Caco-2 (cell line): ENCODE measurements around the gene UBE2J2. TPM values are rescaled to one million over a fixed set of nuclear protein-coding genes. Genes with fewer than 3 reads are reported as not detected.

Experiments used
- BruUV-seq: library from RNA; stranded (reverse); fragments of 400-500 nt; replicated peaks from 2 replicates; lab custom pipeline; 2021; lab: Mats Ljungman, UMichigan
- CTCF ChIA-PET: fragments of 300-600 bp; sonication (Branson Sonifier 250); formaldehyde crosslinking; loops from one replicate; lab custom pipeline; 2022; ENCODE audit warnings: antibody characterized with exemption; lab: Charles Lee
- POLR2A ChIA-PET: fragments of 300-600 bp; sonication (Branson Sonifier 250); formaldehyde crosslinking; loops from one replicate; lab custom pipeline; 2022; ENCODE audit warnings: antibody characterized with exemption; lab: Charles Lee
- DNase-seq, 2 experiments: peaks; one replicate each; pipeline versions ENCODE4 v3.0.0 to v3.0.0-alpha.2; 2020 to 2022
- H3K27me3 ChIP-seq: replicated peaks from 2 replicates; pipeline ENCODE4 v1.6.0; 2011; ENCODE audit warnings: low read length; ENCODE audit not compliant: control insufficient read depth, insufficient read depth
- H3K36me3 ChIP-seq: 2 replicates; pipeline ENCODE4 v1.5.1; 2011; ENCODE audit warnings: low read length; ENCODE audit not compliant: control insufficient read depth, insufficient read depth
- H3K4me1 ChIP-seq: fragments of 250-450 bp; sonication (Bioruptor Pico); 2 replicates; pipeline ENCODE4 v1.5.1; 2020; ENCODE audit warnings: mild to moderate bottlenecking
- H3K4me3 ChIP-seq: 2 replicates; pipeline ENCODE4 v1.5.1; 2011; ENCODE audit warnings: low read depth, mild to moderate bottlenecking, control low read depth, low read length
- H3K9me3 ChIP-seq: fragments of 250-450 bp; sonication (Bioruptor Pico); 2 replicates; pipeline ENCODE4 v1.5.1; 2020; ENCODE audit warnings: mild to moderate bottlenecking, moderate library complexity
- H3K27ac Mint-ChIP-seq: one replicate; pipeline ENCODE4 v1.8.0; 2022; ENCODE audit warnings: mixed read lengths; ENCODE audit not compliant: unreplicated experiment
- H3K27me3 Mint-ChIP-seq: one replicate; pipeline ENCODE4 v1.8.0; 2022; ENCODE audit warnings: mixed read lengths; ENCODE audit not compliant: insufficient read depth, unreplicated experiment
- H3K36me3 Mint-ChIP-seq: one replicate; pipeline ENCODE4 v1.8.0; 2022; ENCODE audit warnings: mild to moderate bottlenecking, mixed read lengths; ENCODE audit not compliant: insufficient read depth, unreplicated experiment
- H3K4me1 Mint-ChIP-seq: one replicate; pipeline ENCODE4 v1.8.0; 2022; ENCODE audit warnings: low read depth, mixed read lengths; ENCODE audit not compliant: unreplicated experiment
- H3K4me3 Mint-ChIP-seq: one replicate; pipeline ENCODE4 v1.8.0; 2022; ENCODE audit warnings: mild to moderate bottlenecking, moderate library complexity, mixed read lengths; ENCODE audit not compliant: unreplicated experiment
- H3K9me3 Mint-ChIP-seq: one replicate; pipeline ENCODE4 v1.8.0; 2022; ENCODE audit warnings: mixed read lengths; ENCODE audit not compliant: unreplicated experiment
- CTCF ChIP-seq, 2 experiments: fragments of 200-600 bp in 1 of 2; IDR thresholded peaks; 1 replicate in 1 of 2; 2 replicates in 1 of 2; pipeline versions ENCODE4 v1.5.1 to v1.8.0; 2011 to 2022; ENCODE audit warnings: antibody characterized with exemption in 1 of 2, control low read depth in 1 of 2, inconsistent platforms in 1 of 2, low read depth in 1 of 2, low read length in 1 of 2, mild to moderate bottlenecking in 1 of 2, moderate library complexity in 1 of 2; ENCODE audit not compliant: insufficient read depth in 1 of 2, severe bottlenecking in 1 of 2, unreplicated experiment in 1 of 2
- intact Hi-C: fragments of 100-400 bp; cut with micrococcal nuclease; formaldehyde crosslinking; loops from one replicate; pipeline ENCODE4 v1.10.0; 2022; ENCODE audit not compliant: unreplicated experiment
- total RNA-seq: library from RNA; stranded (reverse); gene quantifications from 2 replicates; pipeline ENCODE4 v1.2.3, GENCODE V29; 2022

The UBE2J2 gene
- total RNA-seq, 1 experiment from 2014 or later: 57.2 TPM

GRCh38 chr1:1213345-1214265 lies 60.0 kb downstream of the UBE2J2 start, which contains the start of gene TNFRSF4:
Gene TNFRSF4 (minus strand): TSS chr1:1214153. CDS start chr1:1214127, 26 bp downstream.
- no peaks in the 10 kb centered on the region for H3K4me1 Mint-ChIP-seq
- no TSS peak for BruUV-seq
- H3K27me3 ChIP-seq: no peaks in the 10 kb centered on the region
- CTCF ChIA-PET: no interaction called here
- H3K9me3 Mint-ChIP-seq: no peaks in the 10 kb centered on the region
- H3K4me3 Mint-ChIP-seq: no peak within 1 kb of the TSS
- H3K36me3 Mint-ChIP-seq: peaks cover 9% of the 10 kb centered on the region
- DNase-seq: no peak
- TF ChIP-seq CTCF (IDR thresholded peaks at IDR 0.05; ENCODE audit: insufficient read depth in 1 of 2, low read depth in 1 of 2, low read length in 1 of 2, severe bottlenecking in 1 of 2, unreplicated experiment in 1 of 2): no peak
- POLR2A ChIA-PET: no interaction called here
- H3K4me1 ChIP-seq: no peaks in the 10 kb centered on the region
- H3K9me3 ChIP-seq: no peaks in the 10 kb centered on the region
- no peak within 1 kb of the TSS for H3K27ac Mint-ChIP-seq
- no peak within 1 kb of the TSS for H3K4me3 ChIP-seq
- intact Hi-C loops: no loop called here
- no peaks in the 10 kb centered on the region for H3K36me3 ChIP-seq
- H3K27me3 Mint-ChIP-seq: no peaks in the 10 kb centered on the region

- Mint-ChIP-seq H3K9me3 (no peaks in the 10 kb centered on the region), H3K27ac (no peak overlapping the region), H3K27me3 (no peaks in the 10 kb centered on the region), H3K4me3 (no peak overlapping the region), H3K4me1 (no peaks in the 10 kb centered on the region), H3K36me3 (peaks cover 9% of the 10 kb centered on the region)
- CTCF ChIA-PET: no interaction called here
- TF ChIP-seq CTCF (IDR thresholded peaks at IDR 0.05; ENCODE audit: insufficient read depth in 1 of 2, low read depth in 1 of 2, low read length in 1 of 2, severe bottlenecking in 1 of 2, unreplicated experiment in 1 of 2): no peak
- H3K36me3 ChIP-seq: no peaks in the 10 kb centered on the region
- no peaks in the 10 kb centered on the region for H3K9me3 ChIP-seq
- BruUV-seq: no TSS peak
- DNase-seq: no peak
- POLR2A ChIA-PET: no interaction called here
- H3K4me1 ChIP-seq: no peaks in the 10 kb centered on the region
- H3K4me3 ChIP-seq: no peak overlapping the region
- H3K27me3 ChIP-seq: no peaks in the 10 kb centered on the region
- intact Hi-C loops: no loop called here
Measured at GRCh38 chr1:1212780-1213344, 60.8 kb downstream of the UBE2J2 start.

- Histone ChIP-seq H3K4me1 (no peaks in the 10 kb centered on the region), H3K27me3 (no peaks in the 10 kb centered on the region), H3K36me3 (no peaks in the 10 kb centered on the region), H3K9me3 (no peaks in the 10 kb centered on the region), H3K4me3 (no peak overlapping the region)
- H3K9me3 Mint-ChIP-seq: no peaks in the 10 kb centered on the region
- H3K27ac Mint-ChIP-seq: no peak overlapping the region
- DNase-seq: no peak
- BruUV-seq: no TSS peak
- POLR2A ChIA-PET: no interaction called here
- intact Hi-C loops: no loop called here
- peaks cover 8% of the 10 kb centered on the region for H3K36me3 Mint-ChIP-seq
- no peak for TF ChIP-seq CTCF (IDR thresholded peaks at IDR 0.05; ENCODE audit: insufficient read depth in 1 of 2, low read depth in 1 of 2, low read length in 1 of 2, severe bottlenecking in 1 of 2, unreplicated experiment in 1 of 2)
- no peak overlapping the region for H3K4me3 Mint-ChIP-seq
- H3K4me1 Mint-ChIP-seq: no peaks in the 10 kb centered on the region
- H3K27me3 Mint-ChIP-seq: no peaks in the 10 kb centered on the region
- CTCF ChIA-PET: no interaction called here
Measured at GRCh38 chr1:1211541-1212441, 61.9 kb downstream of the UBE2J2 start.
